ENCODE results near the gene KRT73. TPM values are rescaled to one million over a fixed set of nuclear protein-coding genes. Genes with fewer than 3 reads are reported as not detected.
"Not testable (repeated sequence)": the region's sequence is repeated elsewhere in the genome, so short reads cannot be mapped to it uniquely, and the experiment has no call there.

The KRT73 gene
- total RNA-seq, 4 donors from 2014 or later: 0.15 TPM; not detected in 3

- H3K9me3 ChIP-seq: no peaks in the 10 kb centered on the region
- H3K27me3 ChIP-seq: peaks cover 0 to 55% (median 2%) of the 10 kb centered on the region in 4 donors
- intact Hi-C loops (cut with DNase I): no loop called here
- no peaks in the 10 kb centered on the region for H3K36me3 ChIP-seq
- DNase-seq: no peak
- H3K4me3 ChIP-seq: no peak overlapping the region
- H3K4me1 ChIP-seq: peaks cover 0 to 8% (median 0%) of the 10 kb centered on the region in 3 donors
- no peak overlapping the region for H3K27ac ChIP-seq
- WGBS, 2 donors: 86 to 89% methylated on average over 4 of the region's 5 CpGs
- no peak for TF ChIP-seq POLR2A (IDR thresholded peaks at IDR 0.05)
- TF ChIP-seq, protein P1, sequence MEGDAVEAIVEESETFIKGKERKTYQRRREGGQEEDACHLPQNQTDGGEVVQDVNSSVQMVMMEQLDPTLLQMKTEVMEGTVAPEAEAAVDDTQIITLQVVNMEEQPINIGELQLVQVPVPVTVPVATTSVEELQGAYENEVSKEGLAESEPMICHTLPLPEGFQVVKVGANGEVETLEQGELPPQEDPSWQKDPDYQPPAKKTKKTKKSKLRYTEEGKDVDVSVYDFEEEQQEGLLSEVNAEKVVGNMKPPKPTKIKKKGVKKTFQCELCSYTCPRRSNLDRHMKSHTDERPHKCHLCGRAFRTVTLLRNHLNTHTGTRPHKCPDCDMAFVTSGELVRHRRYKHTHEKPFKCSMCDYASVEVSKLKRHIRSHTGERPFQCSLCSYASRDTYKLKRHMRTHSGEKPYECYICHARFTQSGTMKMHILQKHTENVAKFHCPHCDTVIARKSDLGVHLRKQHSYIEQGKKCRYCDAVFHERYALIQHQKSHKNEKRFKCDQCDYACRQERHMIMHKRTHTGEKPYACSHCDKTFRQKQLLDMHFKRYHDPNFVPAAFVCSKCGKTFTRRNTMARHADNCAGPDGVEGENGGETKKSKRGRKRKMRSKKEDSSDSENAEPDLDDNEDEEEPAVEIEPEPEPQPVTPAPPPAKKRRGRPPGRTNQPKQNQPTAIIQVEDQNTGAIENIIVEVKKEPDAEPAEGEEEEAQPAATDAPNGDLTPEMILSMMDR (IDR thresholded peaks at IDR 0.05): no peak
Observed at GRCh38 chr12:52598966-52599365, 19.4 kb downstream of the KRT73 start.

GRCh38 chr12:52594237-52594636 is 24.1 kb downstream of the KRT73 start:
- peaks cover 0 to 28% (median 0%) of the 10 kb centered on the region in 4 donors for H3K27me3 ChIP-seq
- H3K9me3 ChIP-seq; H3K27ac ChIP-seq; DNase-seq; intact Hi-C loops (cut with DNase I); H3K4me3 ChIP-seq; H3K36me3 ChIP-seq; H3K4me1 ChIP-seq: not testable (repeated sequence)
- 82 to 92% methylated on average over 4 of the region's 4 CpGs for WGBS, 2 donors

DNA sequence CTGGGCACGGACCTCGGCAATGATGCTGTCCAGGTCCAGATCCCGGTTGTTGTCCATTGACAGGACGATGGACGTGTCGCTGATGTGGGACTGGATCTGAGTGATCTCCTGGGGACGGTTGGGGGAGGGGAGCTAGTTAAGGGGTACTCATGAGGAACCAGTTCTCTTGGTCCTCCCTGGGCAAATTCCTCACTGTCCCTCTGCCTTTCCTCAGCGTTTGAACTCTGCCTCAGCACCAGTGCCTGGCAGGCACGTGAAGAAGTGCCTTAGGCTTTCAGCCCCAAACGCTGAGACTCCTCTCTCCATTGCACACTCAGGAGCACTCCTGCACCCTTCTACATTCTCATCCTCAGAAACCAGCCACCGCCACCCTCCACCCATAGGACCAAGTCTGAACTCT is 26.8 kb downstream of the KRT73 start:
- WGBS, 2 donors: 86 to 91% methylated on average over 11 of the region's 11 CpGs
- TF ChIP-seq, protein P1 (IDR thresholded peaks at IDR 0.05): no peak
- no peak for TF ChIP-seq POLR2A (IDR thresholded peaks at IDR 0.05)
- Histone ChIP-seq H3K4me1 (no peaks in the 10 kb centered on the region), H3K27me3 (peaks cover 0 to 18% (median 0%) of the 10 kb centered on the region in 4 donors), H3K9me3 (no peaks in the 10 kb centered on the region), H3K36me3 (no peaks in the 10 kb centered on the region), H3K4me3 (no peak overlapping the region), H3K27ac (no peak overlapping the region)
- intact Hi-C loops (cut with DNase I): no loop called here
- no peak for DNase-seq

DNA sequence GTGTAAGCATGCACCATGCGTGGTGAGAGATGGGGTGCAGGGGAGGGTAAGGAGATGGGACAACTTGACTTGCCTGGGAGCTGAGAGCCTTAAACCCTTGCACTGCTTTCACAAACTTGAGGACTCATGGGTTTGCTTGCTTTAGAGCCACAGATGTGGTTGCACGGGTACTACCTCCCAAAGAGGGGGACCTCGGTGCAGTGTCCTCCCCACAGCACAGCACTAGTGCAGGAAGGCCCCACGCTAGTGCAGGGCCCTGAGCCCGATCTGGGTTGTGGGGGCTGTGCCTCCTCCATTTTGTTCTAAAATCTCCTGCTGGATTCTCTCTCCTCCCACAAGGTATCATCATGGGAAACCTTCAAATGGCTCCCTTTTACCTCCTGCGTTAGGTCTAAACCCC is 28.3 kb downstream of the KRT73 start:
- Histone ChIP-seq H3K9me3 (no peaks in the 10 kb centered on the region), H3K4me3 (no peak overlapping the region), H3K4me1 (no peaks in the 10 kb centered on the region), H3K36me3 (no peaks in the 10 kb centered on the region), H3K27me3 (peaks cover 0 to 18% (median 0%) of the 10 kb centered on the region in 4 donors), H3K27ac (no peak overlapping the region)
- no peak for DNase-seq
- intact Hi-C loops (cut with DNase I): no loop called here
- TF ChIP-seq POLR2A (IDR thresholded peaks at IDR 0.05): no peak
- TF ChIP-seq, protein P1 (IDR thresholded peaks at IDR 0.05): no peak
- WGBS, 2 donors: 77 to 95% methylated on average over 5 of the region's 6 CpGs

DNA sequence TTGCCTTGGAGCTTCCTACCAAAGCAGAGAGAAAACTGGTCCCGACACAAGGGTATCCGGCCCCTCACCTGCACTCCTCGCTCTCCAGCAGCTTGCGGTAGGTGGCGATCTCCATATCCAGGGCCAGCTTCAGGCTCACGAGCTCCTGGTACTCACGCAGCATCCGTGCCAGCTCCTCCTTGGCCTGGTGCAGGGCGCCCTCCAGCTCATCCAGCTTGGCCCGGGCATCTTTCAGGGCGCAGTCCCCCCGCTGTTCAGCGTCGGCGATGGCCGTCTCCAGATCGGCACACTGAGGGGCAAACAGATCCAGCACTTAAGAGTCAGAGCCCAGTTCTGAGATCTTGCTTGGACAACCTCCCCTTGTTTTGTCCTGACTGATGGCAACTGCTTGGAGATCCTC is 30.8 kb downstream of the KRT73 start:
- WGBS, 2 donors: 84 to 92% methylated on average over 10 to 14 of the region's 17 CpGs
- TF ChIP-seq, protein P1 (IDR thresholded peaks at IDR 0.05): no peak
- no peak for TF ChIP-seq POLR2A (IDR thresholded peaks at IDR 0.05)
- no peak for DNase-seq
- peaks cover 0 to 9% (median 0%) of the 10 kb centered on the region in 4 donors for H3K27me3 ChIP-seq
- no peaks in the 10 kb centered on the region for H3K36me3 ChIP-seq
- H3K9me3 ChIP-seq: no peaks in the 10 kb centered on the region
- no peak overlapping the region for H3K4me3 ChIP-seq
- H3K27ac ChIP-seq: no peak overlapping the region
- H3K4me1 ChIP-seq: peaks cover 0 to 8% (median 4%) of the 10 kb centered on the region in 3 donors
- intact Hi-C loops (cut with DNase I): no loop called here

GRCh38 chr12:52585946-52586345 is 32.4 kb downstream of the KRT73 start:
- Histone ChIP-seq H3K9me3 (no peaks in the 10 kb centered on the region), H3K27ac (no peak overlapping the region), H3K4me1 (peaks cover 12 to 24% (median 18%) of the 10 kb centered on the region in 3 donors), H3K4me3 (no peak overlapping the region), H3K27me3 (no peaks in the 10 kb centered on the region), H3K36me3 (no peaks in the 10 kb centered on the region)
- TF ChIP-seq, protein P1 (IDR thresholded peaks at IDR 0.05): no peak
- no peak for TF ChIP-seq POLR2A (IDR thresholded peaks at IDR 0.05)
- 72 to 74% methylated on average over 8 to 9 of the region's 9 CpGs for WGBS, 2 donors
- intact Hi-C loops (cut with DNase I): no loop called here
- DNase-seq: no peak
